ENCODE data around the gene RBM18. TPM values are rescaled to one million over a fixed set of nuclear protein-coding genes. Genes with fewer than 3 reads are reported as not detected.

The RBM18 gene
- polyA plus RNA-seq, 1 donor from 2014 or later: 48.8 TPM

DNA sequence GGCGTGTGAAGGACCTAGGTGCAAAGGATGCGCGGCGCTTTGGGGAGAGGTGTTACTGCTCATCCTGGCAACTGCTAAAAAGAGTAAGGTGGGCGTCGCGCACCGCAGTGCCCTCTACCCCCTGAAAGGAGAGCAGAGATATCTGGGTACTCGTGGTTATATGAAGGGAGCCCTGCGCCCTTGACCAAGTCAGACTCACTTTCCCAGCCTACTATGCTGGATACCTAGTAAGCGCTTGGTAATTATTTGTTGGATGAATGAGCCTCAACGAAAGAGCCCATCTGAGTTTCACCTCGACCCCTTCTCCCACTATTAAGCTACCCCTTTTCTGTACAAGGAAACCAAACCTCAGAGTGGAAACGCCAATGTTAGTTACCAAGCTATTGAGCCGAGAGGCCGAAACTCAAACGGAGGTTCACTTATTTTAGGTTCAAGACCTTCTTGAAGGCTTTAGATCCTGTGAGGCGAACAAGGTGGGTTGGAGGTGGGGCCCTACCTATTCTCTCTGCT, 43.9 kb downstream of the RBM18 start:
- Histone ChIP-seq H3K4me3 (ENCODE audit: low read length) (no peak overlapping the region), H3K9me3 (ENCODE audit: low read length) (no peaks in the 10 kb centered on the region), H3K79me2 (replicated peaks; ENCODE audit: insufficient read depth, low read length) (no peaks in the 10 kb centered on the region), H3K27me3 (ENCODE audit: insufficient read depth, low read depth, low read length) (peaks cover 100% of the 10 kb centered on the region), H3K4me2 (ENCODE audit: low read length) (no peak overlapping the region), H2AFZ (ENCODE audit: low read depth, low read length) (no peak overlapping the region), H3K9ac (ENCODE audit: low read length) (no peak overlapping the region), H4K20me1 (ENCODE audit: insufficient read depth) (no peaks in the 10 kb centered on the region), H3K36me3 (ENCODE audit: insufficient read depth, low read length) (no peaks in the 10 kb centered on the region), H3K9me2 (ENCODE audit: insufficient read depth, low read length) (no peaks in the 10 kb centered on the region), H3K27ac (ENCODE audit: low read length) (no peak overlapping the region), H3F3A (ENCODE audit: insufficient read depth, low read length, poor library complexity, severe bottlenecking) (no peaks in the 10 kb centered on the region)
- no peak for TF ChIP-seq MXI1 (conservative IDR thresholded peaks at IDR 0.05; ENCODE audit: poor library complexity, severe bottlenecking)
- TF ChIP-seq TAF1 (IDR thresholded peaks at IDR 0.05; ENCODE audit: low read depth): no peak
- no peak for TF ChIP-seq EZH2 (IDR thresholded peaks at IDR 0.05; ENCODE audit: borderline replicate concordance, insufficient read depth, low read length, poor library complexity, severe bottlenecking)
- TF ChIP-seq SMC3 (conservative IDR thresholded peaks at IDR 0.05; ENCODE audit: poor library complexity): no peak
- TF ChIP-seq POLR2AphosphoS5 (IDR thresholded peaks at IDR 0.05): no peak
- no peak for TF ChIP-seq EP300 (conservative IDR thresholded peaks at IDR 0.05; ENCODE audit: poor library complexity, severe bottlenecking)
- TF ChIP-seq, protein P1, sequence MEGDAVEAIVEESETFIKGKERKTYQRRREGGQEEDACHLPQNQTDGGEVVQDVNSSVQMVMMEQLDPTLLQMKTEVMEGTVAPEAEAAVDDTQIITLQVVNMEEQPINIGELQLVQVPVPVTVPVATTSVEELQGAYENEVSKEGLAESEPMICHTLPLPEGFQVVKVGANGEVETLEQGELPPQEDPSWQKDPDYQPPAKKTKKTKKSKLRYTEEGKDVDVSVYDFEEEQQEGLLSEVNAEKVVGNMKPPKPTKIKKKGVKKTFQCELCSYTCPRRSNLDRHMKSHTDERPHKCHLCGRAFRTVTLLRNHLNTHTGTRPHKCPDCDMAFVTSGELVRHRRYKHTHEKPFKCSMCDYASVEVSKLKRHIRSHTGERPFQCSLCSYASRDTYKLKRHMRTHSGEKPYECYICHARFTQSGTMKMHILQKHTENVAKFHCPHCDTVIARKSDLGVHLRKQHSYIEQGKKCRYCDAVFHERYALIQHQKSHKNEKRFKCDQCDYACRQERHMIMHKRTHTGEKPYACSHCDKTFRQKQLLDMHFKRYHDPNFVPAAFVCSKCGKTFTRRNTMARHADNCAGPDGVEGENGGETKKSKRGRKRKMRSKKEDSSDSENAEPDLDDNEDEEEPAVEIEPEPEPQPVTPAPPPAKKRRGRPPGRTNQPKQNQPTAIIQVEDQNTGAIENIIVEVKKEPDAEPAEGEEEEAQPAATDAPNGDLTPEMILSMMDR (IDR thresholded peaks at IDR 0.05; ENCODE audit: poor library complexity, severe bottlenecking): no peak
- TF ChIP-seq REST (IDR thresholded peaks at IDR 0.05; ENCODE audit: borderline replicate concordance): no peak
- TF ChIP-seq RAD21 (conservative IDR thresholded peaks at IDR 0.05): no peak

- H3K9ac ChIP-seq (ENCODE audit: low read length): no peak overlapping the region
These were observed 44.6 kb downstream of the RBM18 start for GRCh38 chr9:122219856-122220672.

More at GRCh38 chr9:122219856-122220672, 44.6 kb downstream of the RBM18 start:
- peak overlapping the region; percentile 29 for H3K4me3 ChIP-seq (ENCODE audit: low read length)
- no peaks in the 10 kb centered on the region for H3K9me3 ChIP-seq (ENCODE audit: low read length)
- H3K27ac ChIP-seq (ENCODE audit: low read length): no peak overlapping the region
- H3K27me3 ChIP-seq (ENCODE audit: insufficient read depth, low read depth, low read length): peaks cover 100% of the 10 kb centered on the region
- no peak overlapping the region for H3K4me2 ChIP-seq (ENCODE audit: low read length)
- no peaks in the 10 kb centered on the region for H3K79me2 ChIP-seq (replicated peaks; ENCODE audit: insufficient read depth, low read length)
- no peak overlapping the region for H2AFZ ChIP-seq (ENCODE audit: low read depth, low read length)
- no peaks in the 10 kb centered on the region for H3F3A ChIP-seq (ENCODE audit: insufficient read depth, low read length, poor library complexity, severe bottlenecking)
- H4K20me1 ChIP-seq (ENCODE audit: insufficient read depth): no peaks in the 10 kb centered on the region
- TF ChIP-seq RAD21 (conservative IDR thresholded peaks at IDR 0.05): no peak
- no peak for TF ChIP-seq TAF1 (IDR thresholded peaks at IDR 0.05; ENCODE audit: low read depth)
- peak; percentile 32 for TF ChIP-seq EZH2 (IDR thresholded peaks at IDR 0.05; ENCODE audit: borderline replicate concordance, insufficient read depth, low read length, poor library complexity, severe bottlenecking)
- peak; percentile 89 for TF ChIP-seq POLR2AphosphoS5 (IDR thresholded peaks at IDR 0.05)
- no peaks in the 10 kb centered on the region for H3K9me2 ChIP-seq (ENCODE audit: insufficient read depth, low read length)
- no peaks in the 10 kb centered on the region for H3K36me3 ChIP-seq (ENCODE audit: insufficient read depth, low read length)
